ENCODE results near the gene HACL1. TPM values are rescaled to one million over a fixed set of nuclear protein-coding genes. Genes with fewer than 3 reads are reported as not detected.

HACL1 gene
- total RNA-seq, 4 donors from 2014 or later = 19.3 to 27.0 (median 22.0) TPM

- Histone ChIP-seq H3K36me3 (no peaks in the 10 kb centered on the region), H3K27ac (replicated peaks in 1 of 4) (no peak overlapping the region), H3K27me3 (no peaks in the 10 kb centered on the region), H3K4me1 (peaks cover 10 to 17% (median 14%) of the 10 kb centered on the region in 4 donors), H3K9me3 (no peaks in the 10 kb centered on the region), H3K4me3 (no peak overlapping the region)
- WGBS = 53% methylated on average over 3 of the region's 3 CpGs
- intact Hi-C loops (cut with DNase I) = no loop called here
- TF ChIP-seq POLR2A (IDR thresholded peaks at IDR 0.05; ENCODE audit: low read depth) = no peak
- DNase-seq (ENCODE audit: extremely low spot score) = no peak
Observed at GRCh38 chr3:15520185-15520584, 81.2 kb downstream of the HACL1 start.

GRCh38 chr3:15519096-15519495, 82.3 kb downstream of the HACL1 start:
- no peak for DNase-seq (ENCODE audit: extremely low spot score)
- Histone ChIP-seq H3K27ac (replicated peaks in 1 of 4) (no peak overlapping the region), H3K4me3 (no peak overlapping the region), H3K9me3 (no peaks in the 10 kb centered on the region), H3K4me1 (peaks cover 12 to 17% (median 14%) of the 10 kb centered on the region in 4 donors), H3K36me3 (no peaks in the 10 kb centered on the region), H3K27me3 (no peaks in the 10 kb centered on the region)
- intact Hi-C loops (cut with DNase I) = no loop called here
- TF ChIP-seq CTCF (IDR thresholded peaks at IDR 0.05) (no peak), POLR2A (IDR thresholded peaks at IDR 0.05; ENCODE audit: low read depth) (no peak), POLR2AphosphoS5 (IDR thresholded peaks at IDR 0.05) (no peak), EP300 (IDR thresholded peaks at IDR 0.05) (no peak)
- 98% methylated on average over 4 of the region's 4 CpGs for WGBS

GRCh38 chr3:15514663-15515340, 86.6 kb downstream of the HACL1 start:
- H3K36me3 ChIP-seq = no peaks in the 10 kb centered on the region
- intact Hi-C loops (cut with DNase I) = no loop called here
- H3K9me3 ChIP-seq = no peaks in the 10 kb centered on the region
- H3K4me3 ChIP-seq = no peak overlapping the region
- no peaks in the 10 kb centered on the region for H3K27me3 ChIP-seq
- WGBS = 74% methylated on average over 4 of the region's 4 CpGs
- H3K27ac ChIP-seq (replicated peaks in 1 of 4) = no peak overlapping the region
- no peak for DNase-seq (ENCODE audit: extremely low spot score)
- TF ChIP-seq EP300 (IDR thresholded peaks at IDR 0.05) (no peak), CTCF (IDR thresholded peaks at IDR 0.05) (no peak), POLR2A (IDR thresholded peaks at IDR 0.05; ENCODE audit: low read depth) (no peak), POLR2AphosphoS5 (IDR thresholded peaks at IDR 0.05) (no peak)
- H3K4me1 ChIP-seq = peaks cover 14 to 23% (median 15%) of the 10 kb centered on the region in 4 donors

- whole genome bisulfite sequencing = 86% methylated on average over 5 of the region's 5 CpGs
- Histone ChIP-seq H3K4me1 (peaks cover 14 to 23% (median 15%) of the 10 kb centered on the region in 4 donors), H3K9me3 (no peaks in the 10 kb centered on the region), H3K36me3 (no peaks in the 10 kb centered on the region), H3K4me3 (no peak overlapping the region), H3K27ac (replicated peaks in 1 of 4) (no peak overlapping the region), H3K27me3 (no peaks in the 10 kb centered on the region)
- intact Hi-C loops (cut with DNase I) = no loop called here
- no peak for TF ChIP-seq EP300 (IDR thresholded peaks at IDR 0.05)
- TF ChIP-seq POLR2A (IDR thresholded peaks at IDR 0.05; ENCODE audit: low read depth) = no peak
- no peak for TF ChIP-seq CTCF (IDR thresholded peaks at IDR 0.05)
- no peak for TF ChIP-seq POLR2AphosphoS5 (IDR thresholded peaks at IDR 0.05)
- DNase-seq (ENCODE audit: extremely low spot score) = no peak
Observed at GRCh38 chr3:15513810-15514662, 87.3 kb downstream of the HACL1 start.

GRCh38 chr3:15513116-15513515, 88.3 kb downstream of the HACL1 start:
- peaks cover 14 to 23% (median 15%) of the 10 kb centered on the region in 4 donors for H3K4me1 ChIP-seq
- intact Hi-C loops (cut with DNase I) = no loop called here
- H3K4me3 ChIP-seq = no peak overlapping the region
- no peak for DNase-seq (ENCODE audit: extremely low spot score)
- H3K27me3 ChIP-seq = no peaks in the 10 kb centered on the region
- H3K36me3 ChIP-seq = no peaks in the 10 kb centered on the region
- H3K27ac ChIP-seq (replicated peaks in 1 of 4) = no peak overlapping the region
- TF ChIP-seq POLR2AphosphoS5 (IDR thresholded peaks at IDR 0.05) = no peak
- no peak for TF ChIP-seq CTCF (IDR thresholded peaks at IDR 0.05)
- no peak for TF ChIP-seq POLR2A (IDR thresholded peaks at IDR 0.05; ENCODE audit: low read depth)
- no peak for TF ChIP-seq EP300 (IDR thresholded peaks at IDR 0.05)
- 92% methylated on average over 7 of the region's 7 CpGs for WGBS
- no peaks in the 10 kb centered on the region for H3K9me3 ChIP-seq
